Stimulated activated CD8-positive, alpha-beta memory T cell treated with anti-CD3 and anti-CD28 coated beads, Interleukin-7, amount 100 ng/mL, for 1 hour (primary cell): Measurements from ENCODE around the gene SLC36A3.

Experiments
- DNase-seq, 2 donors: peaks; one replicate each; pipeline ENCODE4 v3.0.0-alpha.2; 2020; ENCODE audit warnings: low read depth in 2 of 2

SLC36A3 gene

GRCh38 chr5:151298063-151298855 is 5.3 kb downstream of the SLC36A3 start:
- DNase-seq: no peak

- DNase-seq: no peak
These were observed 6.6 kb downstream of the SLC36A3 start for GRCh38 chr5:151296974-151297373.

GRCh38 chr5:151296478-151296830 is 7.1 kb downstream of the SLC36A3 start:
- no peak for DNase-seq

GRCh38 chr5:151295791-151296477 is 7.6 kb downstream of the SLC36A3 start:
- DNase-seq: no peak

- DNase-seq: no peak
These were observed 8.4 kb downstream of the SLC36A3 start for GRCh38 chr5:151295138-151295537.

GRCh38 chr5:151293624-151294023 is 9.9 kb downstream of the SLC36A3 start:
- no peak for DNase-seq

- no peak for DNase-seq
These were observed 15.4 kb downstream of the SLC36A3 start for GRCh38 chr5:151288180-151288579.

- DNase-seq: no peak
These were observed 17.3 kb downstream of the SLC36A3 start for GRCh38 chr5:151286246-151286645.

GRCh38 chr5:151285683-151286082 is 17.9 kb downstream of the SLC36A3 start:
- DNase-seq: no peak

- DNase-seq: no peak
These were observed 19.1 kb downstream of the SLC36A3 start for GRCh38 chr5:151284392-151284967.

- no peak for DNase-seq
These were observed 20.3 kb downstream of the SLC36A3 start for GRCh38 chr5:151283120-151283825.

GRCh38 chr5:151281001-151281639 is 22.4 kb downstream of the SLC36A3 start:
- DNase-seq: no peak

- DNase-seq: no peak
These were observed 23.1 kb downstream of the SLC36A3 start for GRCh38 chr5:151280443-151280842.

GRCh38 chr5:151278845-151279244 is 24.7 kb downstream of the SLC36A3 start:
- DNase-seq: no peak

GRCh38 chr5:151275803-151276202 is 27.8 kb downstream of the SLC36A3 start:
- no peak for DNase-seq

GRCh38 chr5:151274666-151275065 is 28.9 kb downstream of the SLC36A3 start:
- no peak for DNase-seq

GRCh38 chr5:151271336-151271735 is 32.2 kb downstream of the SLC36A3 start:
- DNase-seq: no peak

- DNase-seq: no peak
These were observed 33.0 kb downstream of the SLC36A3 start for GRCh38 chr5:151270599-151270998.

- no peak for DNase-seq
These were observed 35.9 kb downstream of the SLC36A3 start for GRCh38 chr5:151267491-151268260.

GRCh38 chr5:151264113-151264512 is 39.5 kb downstream of the SLC36A3 start:
- no peak for DNase-seq

GRCh38 chr5:151262532-151262931 is 41.0 kb downstream of the SLC36A3 start:
- DNase-seq: no peak
